ENCODE data around the gene LSM12. TPM values are rescaled to one million over a fixed set of nuclear protein-coding genes. Genes with fewer than 3 reads are reported as not detected.

The LSM12 gene
- total RNA-seq, 1 experiment from 2014 or later = 128 TPM

- Histone ChIP-seq H2AFZ (ENCODE audit: low read length) (no peak overlapping the region), H3T11ph (ENCODE audit: low read length) (no peak overlapping the region), H3K27me3 (ENCODE audit: insufficient read depth, low read length) (no peaks in the 10 kb centered on the region), H2BK12ac (ENCODE audit: insufficient read length, low read depth, low read length) (no peak overlapping the region), H3K79me1 (ENCODE audit: insufficient read depth, low read depth, low read length, poor library complexity, severe bottlenecking) (no peaks in the 10 kb centered on the region), H3K23ac (ENCODE audit: insufficient read length, low read depth, low read length) (no peak overlapping the region), H3K56ac (ENCODE audit: insufficient read length, low read depth, low read length) (no peak overlapping the region), H3K4ac (ENCODE audit: low read depth, low read length) (no peak overlapping the region), H3K27ac (ENCODE audit: insufficient read length, low read depth, low read length) (no peak overlapping the region), H2BK20ac (ENCODE audit: low read depth, low read length, poor library complexity, severe bottlenecking) (no peak overlapping the region), H4K91ac (ENCODE audit: insufficient read length, low read depth, low read length) (no peak overlapping the region), H4K20me1 (ENCODE audit: control insufficient read depth, insufficient read depth, insufficient read length) (peaks cover 6% of the 10 kb centered on the region), H3K23me2 (ENCODE audit: insufficient read length, low read depth, low read length, poor library complexity, severe bottlenecking) (peaks cover 13% of the 10 kb centered on the region), H2BK15ac (ENCODE audit: low read depth, low read length) (no peak overlapping the region), H4K8ac (replicated peaks; ENCODE audit: insufficient read length, low read depth, low read length) (no peak overlapping the region), H3K4me2 (ENCODE audit: insufficient read depth, insufficient read length, low read length) (no peak overlapping the region), H2BK120ac (ENCODE audit: low read depth, low read length, poor library complexity, severe bottlenecking) (no peak overlapping the region), H2AK5ac (ENCODE audit: insufficient read length, low read length) (no peak overlapping the region), H4K5ac (ENCODE audit: insufficient read length, low read depth, low read length) (no peak overlapping the region), H3K14ac (ENCODE audit: insufficient read depth, low read length) (no peak overlapping the region), H3K9me3 (ENCODE audit: control insufficient read depth, low read depth, low read length) (no peaks in the 10 kb centered on the region), H3K79me2 (ENCODE audit: insufficient read depth, low read length) (no peaks in the 10 kb centered on the region), H3K4me1 (ENCODE audit: insufficient read depth, low read length) (peaks cover 3% of the 10 kb centered on the region; the same call in 1 of the 2 replicates), H3K18ac (ENCODE audit: insufficient read length, low read depth, low read length) (no peak overlapping the region), H3K9ac (ENCODE audit: extremely low read depth, insufficient read length, low read length) (no peak overlapping the region), H2BK5ac (ENCODE audit: insufficient read length, low read length) (no peak overlapping the region)
- WGBS (ENCODE audit: extremely low coverage, insufficient read length, low lambda C conversion rate) = no CpG with 5 or more reads among the region's 3 CpGs
- Mint-ChIP-seq H3K4me3 (no peak overlapping the region), H3K27me3 (ENCODE audit: low read depth) (no peaks in the 10 kb centered on the region; the same call in 1 of the 2 replicates), H3K9me3 (no peaks in the 10 kb centered on the region), H3K27ac (no peak overlapping the region), H3K4me1 (peaks cover 17 to 20% of the 10 kb centered on the region in 2 experiments), H3K36me3 (ENCODE audit: insufficient read depth in 1 of 3, low read depth in 3 of 3) (peaks cover 7 to 18% (median 16%) of the 10 kb centered on the region in 3 experiments; a peak in 6 of 7 replicates)
- DNase-seq = no peak
- no peak for TF ChIP-seq CTCF (conservative IDR thresholded peaks at IDR 0.05)
Observed at GRCh38 chr17:44012391-44012790, 54.1 kb downstream of the LSM12 start.

Data from H9 (cell line).